ENCODE measurements around the gene SEZ6L.
A peak's percentile ranks its signal among the peaks of the same experiment; 100 is the strongest.

SEZ6L gene

DNA sequence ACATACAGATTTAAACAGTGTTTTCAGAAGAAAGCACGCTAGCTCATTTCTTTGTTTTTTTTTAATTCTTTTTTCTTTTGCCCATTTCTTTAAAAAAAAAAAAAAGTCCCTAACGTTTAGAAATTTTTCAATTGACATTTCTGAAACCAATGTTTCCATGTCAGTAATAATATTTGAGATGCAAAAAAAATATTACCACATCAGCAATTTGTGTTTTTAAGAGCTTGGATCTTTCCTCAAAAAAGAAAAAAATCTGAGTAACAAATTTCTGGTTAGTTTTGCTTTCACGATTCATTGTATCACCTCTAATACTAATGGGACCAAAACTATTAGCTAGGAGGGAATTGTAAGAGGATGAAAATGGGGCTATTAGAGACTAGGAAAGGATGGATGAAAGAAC is 219.9 kb downstream of the SEZ6L start:
- Histone ChIP-seq H3K9me3 (replicated peaks in 1 of 2; ENCODE audit: control insufficient read depth in 2 of 2, insufficient read depth in 1 of 2, low read depth in 1 of 2, low read length in 2 of 2) (peaks cover 0 to 5% of the 10 kb centered on the region in 2 donors), H4K91ac (ENCODE audit: low read depth, low read length, poor library complexity) (no peak overlapping the region), H2BK12ac (ENCODE audit: low read length) (no peak overlapping the region), H2AFZ (ENCODE audit: low read length) (no peak overlapping the region), H3K4me1 (ENCODE audit: control insufficient read depth in 2 of 2, insufficient read depth in 1 of 2, low read depth in 1 of 2, low read length in 2 of 2) (peaks cover 4 to 7% of the 10 kb centered on the region in 2 donors), H3K79me1 (ENCODE audit: low read depth, low read length) (no peaks in the 10 kb centered on the region), H3K4me3 (ENCODE audit: low read length in 2 of 2) (no peak overlapping the region), H4K8ac (ENCODE audit: low read depth, low read length) (no peak overlapping the region), H3K27me3 (ENCODE audit: control insufficient read depth in 3 of 3, insufficient read depth in 3 of 3, low read depth in 1 of 3, low read length in 3 of 3) (no peaks in the 10 kb centered on the region), H3K27ac (replicated peaks; ENCODE audit: low read length) (no peak overlapping the region), H3K18ac (ENCODE audit: low read length) (no peak overlapping the region), H3K9ac (ENCODE audit: low read depth, low read length, poor library complexity) (no peak overlapping the region), H3K4me2 (ENCODE audit: insufficient read depth, low read length, poor library complexity, severe bottlenecking) (no peak overlapping the region), H2AK5ac (ENCODE audit: low read depth, low read length) (no peak overlapping the region), H3K36me3 (replicated peaks in 1 of 2; ENCODE audit: control insufficient read depth in 2 of 2, insufficient read depth in 2 of 2, low read length in 2 of 2) (no peaks in the 10 kb centered on the region), H2BK120ac (ENCODE audit: low read depth, low read length) (no peak overlapping the region), H2BK15ac (ENCODE audit: low read length) (no peak overlapping the region), H2BK5ac (ENCODE audit: low read length) (no peak overlapping the region), H3K14ac (ENCODE audit: low read length) (no peak overlapping the region), H3K23ac (ENCODE audit: low read depth, low read length, poor library complexity) (no peak overlapping the region), H3K4ac (ENCODE audit: low read length) (no peak overlapping the region)
- no CpG with 5 or more reads among the region's 3 CpGs for WGBS, 2 donors (ENCODE audit: extremely low coverage in 2 of 2, insufficient read length in 2 of 2, insufficient replicate concordance in 1 of 2)
- no peak for DNase-seq (ENCODE audit: low spot score)

- no peak overlapping the region for H3K9ac ChIP-seq (ENCODE audit: low read depth, low read length, poor library complexity)
- H2BK120ac ChIP-seq (ENCODE audit: low read depth, low read length), result no peak overlapping the region
- H3K79me1 ChIP-seq (ENCODE audit: low read depth, low read length), result no peaks in the 10 kb centered on the region
- no peak overlapping the region for H4K8ac ChIP-seq (ENCODE audit: low read depth, low read length)
- H3K9me3 ChIP-seq (replicated peaks in 1 of 2; ENCODE audit: control insufficient read depth in 2 of 2, insufficient read depth in 1 of 2, low read depth in 1 of 2, low read length in 2 of 2), result peaks cover 0 to 5% of the 10 kb centered on the region in 2 donors
- H3K36me3 ChIP-seq (replicated peaks in 1 of 2; ENCODE audit: control insufficient read depth in 2 of 2, insufficient read depth in 2 of 2, low read length in 2 of 2), result no peaks in the 10 kb centered on the region
- WGBS, 2 donors (ENCODE audit: extremely low coverage in 2 of 2, insufficient read length in 2 of 2, insufficient replicate concordance in 1 of 2), result no CpG with 5 or more reads among the region's 1 CpG
- H2BK15ac ChIP-seq (ENCODE audit: low read length), result no peak overlapping the region
- no peak overlapping the region for H3K14ac ChIP-seq (ENCODE audit: low read length)
- peaks cover 11% of the 10 kb centered on the region in 2 donors for H3K4me1 ChIP-seq (ENCODE audit: control insufficient read depth in 2 of 2, insufficient read depth in 1 of 2, low read depth in 1 of 2, low read length in 2 of 2)
- H3K27ac ChIP-seq (replicated peaks; ENCODE audit: low read length), result no peak overlapping the region
- H2BK12ac ChIP-seq (ENCODE audit: low read length), result no peak overlapping the region
- H3K4ac ChIP-seq (ENCODE audit: low read length), result no peak overlapping the region
- no peaks in the 10 kb centered on the region for H3K27me3 ChIP-seq (ENCODE audit: control insufficient read depth in 3 of 3, insufficient read depth in 3 of 3, low read depth in 1 of 3, low read length in 3 of 3)
- no peak overlapping the region for H2AK5ac ChIP-seq (ENCODE audit: low read depth, low read length)
- H3K4me2 ChIP-seq (ENCODE audit: insufficient read depth, low read length, poor library complexity, severe bottlenecking), result no peak overlapping the region
- H4K91ac ChIP-seq (ENCODE audit: low read depth, low read length, poor library complexity), result no peak overlapping the region
- peak overlapping the region; percentile 51 for H2AFZ ChIP-seq (ENCODE audit: low read length)
- H3K4me3 ChIP-seq (ENCODE audit: low read length in 2 of 2), result no peak overlapping the region
- H3K23ac ChIP-seq (ENCODE audit: low read depth, low read length, poor library complexity), result no peak overlapping the region
- H2BK5ac ChIP-seq (ENCODE audit: low read length), result no peak overlapping the region
- no peak overlapping the region for H3K18ac ChIP-seq (ENCODE audit: low read length)
- no peak for DNase-seq (ENCODE audit: low spot score)
These were observed 221.8 kb downstream of the SEZ6L start for GRCh38 chr22:26391091-26391490.

DNA sequence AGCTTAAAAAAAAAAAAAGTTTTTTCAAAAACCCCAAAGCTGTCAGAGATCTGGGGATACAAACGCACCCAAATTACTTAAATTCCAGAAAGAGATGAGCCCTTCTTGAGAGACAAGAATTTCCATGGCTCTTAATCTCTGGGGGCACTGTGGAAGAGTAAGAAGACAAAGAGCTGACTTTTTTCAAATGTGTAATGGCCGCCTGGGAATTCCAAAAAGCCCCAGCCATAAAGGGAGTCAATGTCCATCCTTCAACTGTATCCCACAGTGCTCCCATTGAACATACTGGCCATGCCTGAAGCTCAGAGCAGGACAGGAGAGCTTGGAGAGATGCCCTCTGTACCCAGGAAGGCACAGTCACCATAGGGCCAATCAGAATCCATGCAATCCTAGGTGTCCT is 222.4 kb downstream of the SEZ6L start:
- Histone ChIP-seq H3K4me2 (ENCODE audit: insufficient read depth, low read length, poor library complexity, severe bottlenecking) (no peak overlapping the region), H2AFZ (ENCODE audit: low read length) (peak overlapping the region; percentile 24), H2AK5ac (ENCODE audit: low read depth, low read length) (no peak overlapping the region), H2BK12ac (ENCODE audit: low read length) (no peak overlapping the region), H4K91ac (ENCODE audit: low read depth, low read length, poor library complexity) (no peak overlapping the region), H3K9me3 (replicated peaks in 1 of 2; ENCODE audit: control insufficient read depth in 2 of 2, insufficient read depth in 1 of 2, low read depth in 1 of 2, low read length in 2 of 2) (peaks cover 0 to 5% of the 10 kb centered on the region in 2 donors), H4K8ac (ENCODE audit: low read depth, low read length) (no peak overlapping the region), H3K79me1 (ENCODE audit: low read depth, low read length) (no peaks in the 10 kb centered on the region), H3K4ac (ENCODE audit: low read length) (no peak overlapping the region), H3K27me3 (ENCODE audit: control insufficient read depth in 3 of 3, insufficient read depth in 3 of 3, low read depth in 1 of 3, low read length in 3 of 3) (no peaks in the 10 kb centered on the region), H3K14ac (ENCODE audit: low read length) (no peak overlapping the region), H2BK5ac (ENCODE audit: low read length) (no peak overlapping the region), H3K18ac (ENCODE audit: low read length) (peak overlapping the region; percentile 90), H2BK120ac (ENCODE audit: low read depth, low read length) (no peak overlapping the region), H3K23ac (ENCODE audit: low read depth, low read length, poor library complexity) (no peak overlapping the region), H3K36me3 (replicated peaks in 1 of 2; ENCODE audit: control insufficient read depth in 2 of 2, insufficient read depth in 2 of 2, low read length in 2 of 2) (no peaks in the 10 kb centered on the region), H3K4me1 (ENCODE audit: control insufficient read depth in 2 of 2, insufficient read depth in 1 of 2, low read depth in 1 of 2, low read length in 2 of 2) (peaks cover 11 to 13% of the 10 kb centered on the region in 2 donors), H3K4me3 (ENCODE audit: low read length in 2 of 2) (no peak overlapping the region), H2BK15ac (ENCODE audit: low read length) (no peak overlapping the region), H3K9ac (ENCODE audit: low read depth, low read length, poor library complexity) (no peak overlapping the region), H3K27ac (replicated peaks; ENCODE audit: low read length) (peak overlapping the region; percentile 61)
- no CpG with 5 or more reads among the region's 2 CpGs for WGBS, 2 donors (ENCODE audit: extremely low coverage in 2 of 2, insufficient read length in 2 of 2, insufficient replicate concordance in 1 of 2)
- no peak for DNase-seq (ENCODE audit: low spot score)

- Histone ChIP-seq H2BK120ac (ENCODE audit: low read depth, low read length) (no peak overlapping the region), H3K9me3 (replicated peaks in 1 of 2; ENCODE audit: control insufficient read depth in 2 of 2, insufficient read depth in 1 of 2, low read depth in 1 of 2, low read length in 2 of 2) (peaks cover 0 to 5% of the 10 kb centered on the region in 2 donors), H4K8ac (ENCODE audit: low read depth, low read length) (no peak overlapping the region), H2AK5ac (ENCODE audit: low read depth, low read length) (peak overlapping the region; percentile 20), H4K91ac (ENCODE audit: low read depth, low read length, poor library complexity) (no peak overlapping the region), H3K18ac (ENCODE audit: low read length) (peak overlapping the region; percentile 12), H3K23ac (ENCODE audit: low read depth, low read length, poor library complexity) (no peak overlapping the region), H3K4me2 (ENCODE audit: insufficient read depth, low read length, poor library complexity, severe bottlenecking) (no peak overlapping the region), H3K14ac (ENCODE audit: low read length) (no peak overlapping the region), H3K4me1 (ENCODE audit: control insufficient read depth in 2 of 2, insufficient read depth in 1 of 2, low read depth in 1 of 2, low read length in 2 of 2) (peaks cover 13% of the 10 kb centered on the region in 2 donors), H3K79me1 (ENCODE audit: low read depth, low read length) (no peaks in the 10 kb centered on the region), H3K27ac (replicated peaks; ENCODE audit: low read length) (peak overlapping the region; percentile 55), H2BK5ac (ENCODE audit: low read length) (no peak overlapping the region), H3K9ac (ENCODE audit: low read depth, low read length, poor library complexity) (no peak overlapping the region), H2AFZ (ENCODE audit: low read length) (no peak overlapping the region), H2BK12ac (ENCODE audit: low read length) (no peak overlapping the region), H3K4ac (ENCODE audit: low read length) (no peak overlapping the region), H3K27me3 (ENCODE audit: control insufficient read depth in 3 of 3, insufficient read depth in 3 of 3, low read depth in 1 of 3, low read length in 3 of 3) (no peaks in the 10 kb centered on the region), H3K4me3 (ENCODE audit: low read length in 2 of 2) (no peak overlapping the region), H3K36me3 (replicated peaks in 1 of 2; ENCODE audit: control insufficient read depth in 2 of 2, insufficient read depth in 2 of 2, low read length in 2 of 2) (no peaks in the 10 kb centered on the region), H2BK15ac (ENCODE audit: low read length) (no peak overlapping the region)
- no CpG with 5 or more reads among the region's 2 CpGs for WGBS, 2 donors (ENCODE audit: extremely low coverage in 2 of 2, insufficient read length in 2 of 2, insufficient replicate concordance in 1 of 2)
- DNase-seq (ENCODE audit: low spot score), result no peak
These were observed 224.7 kb downstream of the SEZ6L start for GRCh38 chr22:26393929-26394328.

Measured in neuronal stem cell (in vitro differentiated cells).